SK-N-SH (cell line): Measurements from ENCODE around the gene AFAP1. TPM values are rescaled to one million over a fixed set of nuclear protein-coding genes. Genes with fewer than 3 reads are reported as not detected.

Experiments used
- CTCF ChIA-PET: fragments of 300-600, 350-600 bp; formaldehyde crosslinking; extraction: SDS; loops from one replicate; lab custom pipeline; 2021; lab: Yijun Ruan, JAX
- POLR2A ChIA-PET: fragments of 350-600 bp; sonication (Branson Sonifier 250); formaldehyde crosslinking; extraction: SDS; loops from one replicate; lab custom pipeline; 2020; ENCODE audit warnings: antibody characterized with exemption, inconsistent platforms; lab: Yijun Ruan, JAX
- DNase-seq: peaks from one replicate; pipeline ENCODE4 v3.0.0; 2012
- H2AFZ ChIP-seq: fragments of 200-600 bp; sonication (generic); 2 replicates; pipeline ENCODE4 v1.8.1; 2016; ENCODE audit warnings: antibody characterized with exemption, mild to moderate bottlenecking, low read depth
- H3F3A ChIP-seq: fragments of 200-600 bp; sonication (generic); replicated peaks from 2 replicates; pipeline ENCODE3; 2016; ENCODE audit warnings: antibody characterized with exemption, mild to moderate bottlenecking; ENCODE audit not compliant: insufficient read depth
- H3K27ac ChIP-seq, 2 experiments: fragments of 200-500 bp in 1 of 2; fragments of 200-600 bp in 1 of 2; sonication (Bioruptor generic) in 1 of 2; sonication (generic), shearing (Covaris generic) in 1 of 2; 2 replicates each; pipeline versions ENCODE4 v1.5.1 to v1.6.1; 2014 to 2016; ENCODE audit warnings: low read depth in 2 of 2, inconsistent platforms in 1 of 2, low read length in 1 of 2, mild to moderate bottlenecking in 1 of 2, mixed read lengths in 1 of 2
- H3K27me3 ChIP-seq: fragments of 200-600 bp; sonication (generic), shearing (Covaris generic); 2 replicates; pipeline ENCODE4 v1.6.1; 2016; ENCODE audit warnings: mixed run types; ENCODE audit not compliant: insufficient read depth
- H3K36me3 ChIP-seq, 2 experiments: fragments of 200-500 bp in 1 of 2; fragments of 200-600 bp in 1 of 2; sonication (Bioruptor generic) in 1 of 2; sonication (generic) in 1 of 2; replicated peaks in 1 of 2; 2 replicates each; pipeline versions ENCODE3 to v1.5.1; 2014 to 2016; ENCODE audit warnings: low read length in 1 of 2, mild to moderate bottlenecking in 1 of 2; ENCODE audit not compliant: insufficient read depth in 2 of 2, control insufficient read depth in 1 of 2
- H3K4me1 ChIP-seq, 2 experiments: fragments of 200-500 bp in 1 of 2; fragments of 200-600 bp in 1 of 2; sonication (Bioruptor generic) in 1 of 2; sonication (generic), shearing (Covaris generic) in 1 of 2; 2 replicates each; pipeline versions ENCODE4 v1.5.1 to v1.6.1; 2014 to 2016; ENCODE audit warnings: low read depth in 1 of 2, low read length in 1 of 2, mixed run types in 1 of 2; ENCODE audit not compliant: insufficient read depth in 2 of 2, control insufficient read depth in 1 of 2
- H3K4me2 ChIP-seq: fragments of 200-600 bp; sonication (generic), shearing (Covaris generic); 2 replicates; pipeline ENCODE4 v1.6.1; 2017; ENCODE audit warnings: mixed run types
- H3K4me3 ChIP-seq, 2 experiments: fragments of 200-500 bp in 1 of 2; fragments of 200-600 bp in 1 of 2; sonication (Bioruptor generic) in 1 of 2; sonication (generic), shearing (Covaris generic) in 1 of 2; 2 replicates each; pipeline versions ENCODE4 v1.5.1 to v1.8.1; 2014 to 2016; ENCODE audit warnings: low read depth in 2 of 2, inconsistent platforms in 1 of 2, low read length in 1 of 2, mild to moderate bottlenecking in 1 of 2, mixed read lengths in 1 of 2, moderate library complexity in 1 of 2
- H3K79me2 ChIP-seq: fragments of 200-600 bp; sonication (generic); 2 replicates; pipeline ENCODE4 v1.8.1; 2017; ENCODE audit warnings: mild to moderate bottlenecking; ENCODE audit not compliant: insufficient read depth
- H3K9ac ChIP-seq: fragments of 200-600 bp; sonication (generic); 2 replicates; pipeline ENCODE4 v1.6.1; 2017; ENCODE audit warnings: mixed run types
- H3K9me2 ChIP-seq: fragments of 200-600 bp; sonication (generic); 2 replicates; pipeline ENCODE4 v1.6.1; 2017; ENCODE audit warnings: mixed run types
- H3K9me3 ChIP-seq: fragments of 200-600 bp; sonication (generic); 2 replicates; pipeline ENCODE4 v1.6.1; 2017; ENCODE audit warnings: mixed run types, mild to moderate bottlenecking, moderate library complexity
- H4K20me1 ChIP-seq: fragments of 200-600 bp; sonication (generic); 2 replicates; pipeline ENCODE4 v1.6.1; 2017; ENCODE audit warnings: mild to moderate bottlenecking, mixed run types; ENCODE audit not compliant: insufficient read depth
- ELF1 ChIP-seq: IDR thresholded peaks from 2 replicates; pipeline ENCODE4 v1.4.0; 2012
- EP300 ChIP-seq, 2 experiments: IDR thresholded peaks; 2 replicates each; pipeline versions ENCODE4 v1.4.0 to v1.6.1; 2012; ENCODE audit warnings: borderline replicate concordance in 1 of 2, low read depth in 1 of 2, low read length in 1 of 2
- FOXM1 ChIP-seq: IDR thresholded peaks from 2 replicates; pipeline ENCODE4 v1.4.0; 2012; ENCODE audit warnings: low read depth, mild to moderate bottlenecking
- GABPA ChIP-seq: IDR thresholded peaks from 2 replicates; pipeline ENCODE4 v1.4.0; 2012; ENCODE audit warnings: low read depth, mild to moderate bottlenecking
- GATA2 ChIP-seq: sonication (generic); formaldehyde crosslinking; IDR thresholded peaks from 2 replicates; pipeline ENCODE4 v1.5.0; 2020; ENCODE audit warnings: mild to moderate bottlenecking, missing genetic modification reagents
- IRF3 ChIP-seq: fragments of 150-350 bp; IDR thresholded peaks from 2 replicates; pipeline ENCODE4 v1.6.1; 2016; ENCODE audit warnings: mild to moderate bottlenecking, low read depth, low read length
- MEF2A ChIP-seq: IDR thresholded peaks from 2 replicates; pipeline ENCODE4 v1.4.0; 2012; ENCODE audit warnings: low read depth, borderline replicate concordance
- MXI1 ChIP-seq: IDR thresholded peaks from 2 replicates; pipeline ENCODE4 v1.6.1; 2012; ENCODE audit warnings: mild to moderate bottlenecking, low read depth, low read length, improper control_type of control experiment
- PBX3 ChIP-seq: IDR thresholded peaks from 2 replicates; pipeline ENCODE4; 2012
- POLR2AphosphoS5 ChIP-seq: IDR thresholded peaks from 2 replicates; pipeline ENCODE4 v1.6.1; 2012; ENCODE audit warnings: low read depth, low read length
- RAD21 ChIP-seq: IDR thresholded peaks from 2 replicates; pipeline ENCODE4 v1.6.1; 2012; ENCODE audit warnings: mild to moderate bottlenecking, low read length
- RCOR1 ChIP-seq: fragments of 150-350 bp; IDR thresholded peaks from 2 replicates; pipeline ENCODE4 v1.6.1; 2017; ENCODE audit warnings: antibody characterized with exemption, low read length
- REST ChIP-seq: IDR thresholded peaks from 2 replicates; pipeline ENCODE4 v1.6.1; 2012; ENCODE audit warnings: mild to moderate bottlenecking, low read depth, low read length, moderate library complexity
- RFX5 ChIP-seq: IDR thresholded peaks from 2 replicates; pipeline ENCODE4 v1.6.1; 2012; ENCODE audit warnings: mild to moderate bottlenecking, improper control_type of control experiment, low read length
- SIN3A ChIP-seq: IDR thresholded peaks from 2 replicates; pipeline ENCODE4 v1.6.1; 2012; ENCODE audit warnings: low read depth, mild to moderate bottlenecking, low read length, moderate library complexity, borderline replicate concordance
- SMC3 ChIP-seq: IDR thresholded peaks from 2 replicates; pipeline ENCODE4 v1.6.1; 2012; ENCODE audit warnings: low read depth, low read length, improper control_type of control experiment
- TAF1 ChIP-seq: IDR thresholded peaks from 2 replicates; pipeline ENCODE4 v1.6.1; 2012; ENCODE audit warnings: low read depth, mild to moderate bottlenecking, low read length, moderate library complexity, borderline replicate concordance
- USF1 ChIP-seq: IDR thresholded peaks from 2 replicates; pipeline ENCODE4 v1.4.0; 2012; ENCODE audit warnings: low read depth, borderline replicate concordance
- USF2 ChIP-seq: fragments of 150-350 bp; IDR thresholded peaks from 2 replicates; pipeline ENCODE4 v1.6.1; 2017; ENCODE audit warnings: antibody characterized with exemption, low read length, low read depth, borderline replicate concordance
- YY1 ChIP-seq: IDR thresholded peaks from 2 replicates; pipeline ENCODE4 v1.4.0; 2012; ENCODE audit warnings: low read depth, mild to moderate bottlenecking
- ZBTB33 ChIP-seq: IDR thresholded peaks from 2 replicates; pipeline ENCODE4 v1.4.0; 2012; ENCODE audit warnings: low read depth, borderline replicate concordance
- WGBS: methylation state at CpG from one replicate; pipeline ENCODE4 v1.1.6; 2017; ENCODE audit warnings: low lambda C conversion rate; 5-methylcytosine and 5-hydroxymethylcytosine counted together
- polyA plus RNA-seq, 3 experiments: library from polyadenylated mRNA; depleted of rRNA; stranded (reverse); fragments of >200 nt; gene quantifications; 2 replicates each; pipeline ENCODE4 v1.2.3, GENCODE V29; 2012

Gene AFAP1
- polyA plus RNA-seq, 1 of the 3 experiments (the other 2 are of a cell fraction): 67.9 TPM

- POLR2A ChIA-PET: interaction anchor here (1.2 to 2.3 kb wide), 2 partner anchors 10 to 71 kb away, joined by 4 to 8 read pairs; no protein-coding TSS in a partner anchor
- DNase-seq: peak; percentile 62
- TF ChIP-seq USF1 (no peak), SMC3 (no peak), ELF1 (no peak), RFX5 (no peak), SIN3A (peak; percentile 48; the same call in 1 of the 2 replicates), GATA2 (CRISPR knock-in tag) (peak; percentile 74), RCOR1 (peak; percentile 93), PBX3 (peak; percentile 93), YY1 (no peak), MEF2A (no peak), POLR2AphosphoS5 (peak; percentile 40; the same call in 1 of the 2 replicates), MXI1 (0 out of 2 replicates have a peak, but pooled peaks have one; percentile 34), EP300 (IDR thresholded peaks at IDR 0.05; ENCODE audit: borderline replicate concordance in 1 of 2, low read depth in 1 of 2, low read length in 1 of 2) (peak in 1 of 2 experiments; percentile 93; a peak in 2 of 4 replicates), IRF3 (no peak), RAD21 (no peak; the same call in 1 of the 2 replicates), USF2 (no peak), REST (0 out of 2 replicates have a peak, but pooled peaks have one; percentile 23), FOXM1 (no peak), ZBTB33 (no peak), GABPA (no peak), TAF1 (no peak)
These were observed 47.2 kb downstream of the AFAP1 start for GRCh38 chr4:7892212-7893019.

More at GRCh38 chr4:7892212-7893019, 47.2 kb downstream of the AFAP1 start:
- Histone ChIP-seq H3K4me1 (peaks cover 58 to 59% of the 10 kb centered on the region in 2 experiments), H3K27me3 (no peaks in the 10 kb centered on the region), H3K9ac (peak overlapping the region; percentile 60; the same call in 1 of the 2 replicates), H4K20me1 (peaks cover 14% of the 10 kb centered on the region), H3F3A (peaks cover 76% of the 10 kb centered on the region), H2AFZ (no peak overlapping the region), H3K4me2 (peak overlapping the region; percentile 70), H3K79me2 (peaks cover 98% of the 10 kb centered on the region), H3K9me2 (no peaks in the 10 kb centered on the region), H3K4me3 (0 out of 4 replicates have a peak overlapping the region, but pooled peaks of 1 of the 2 experiments have one; percentile 30), H3K36me3 (peaks cover 3 to 30% of the 10 kb centered on the region in 2 experiments), H3K9me3 (peaks cover 5% of the 10 kb centered on the region; the same call in 1 of the 2 replicates), H3K27ac (peak overlapping the region; percentile 97 to 98)
- 50% methylated on average over 10 of the region's 12 CpGs for WGBS
- CTCF ChIA-PET: interaction anchor here (0.7 to 2.9 kb wide), 7 partner anchors 10 to 95 kb away, joined by 3 to 11 read pairs (median 6); no protein-coding TSS in a partner anchor
